DND-41 (cell line): ENCODE results near the gene GCC2.

ENCODE experiments used
- ATAC-seq: fragments of 200-7000 bp; cut with Tn5 transposase; 3 replicates; pipeline ENCODE4 v1.9.1; 2021; ENCODE audit warnings: low read depth; ENCODE audit not compliant: insufficient read depth
- DNase-seq: peaks from one replicate; pipeline ENCODE4 v3.0.0-alpha.2; 2020
- H2AFZ ChIP-seq: 2 replicates; pipeline ENCODE4 v1.6.0; 2012; ENCODE audit warnings: low read depth, low read length
- H3K27ac ChIP-seq: 2 replicates; pipeline ENCODE4 v1.5.1; 2012; ENCODE audit warnings: low read length, inconsistent platforms
- H3K27me3 ChIP-seq: fragments of 200-600 bp; sonication (generic); 2 replicates; pipeline ENCODE4 v1.6.0; 2012; ENCODE audit warnings: low read length, mild to moderate bottlenecking, inconsistent platforms; ENCODE audit not compliant: insufficient read depth, poor library complexity
- H3K36me3 ChIP-seq: 2 replicates; pipeline ENCODE4 v1.5.1; 2012; ENCODE audit warnings: low read length, inconsistent platforms; ENCODE audit not compliant: insufficient read depth
- H3K4me1 ChIP-seq: 2 replicates; pipeline ENCODE4 v1.5.1; 2012; ENCODE audit warnings: mild to moderate bottlenecking, low read length; ENCODE audit not compliant: insufficient read depth
- H3K4me2 ChIP-seq: 2 replicates; pipeline ENCODE4 v1.6.0; 2012; ENCODE audit warnings: mild to moderate bottlenecking, moderate library complexity, low read length, inconsistent platforms; ENCODE audit not compliant: insufficient read depth
- H3K4me3 ChIP-seq, 2 experiments: fragments of 200-600 bp in 1 of 2; shearing (Covaris generic) in 1 of 2; 2 replicates each; pipeline ENCODE4 v1.5.1; 2012 to 2016; ENCODE audit warnings: inconsistent platforms in 2 of 2, low read length in 2 of 2, mild to moderate bottlenecking in 2 of 2, low read depth in 1 of 2, moderate library complexity in 1 of 2
- H3K79me2 ChIP-seq: 2 replicates; pipeline ENCODE4 v1.6.0; 2012; ENCODE audit warnings: low read length, inconsistent platforms; ENCODE audit not compliant: insufficient read depth
- H3K9ac ChIP-seq: 2 replicates; pipeline ENCODE4 v1.6.0; 2012; ENCODE audit warnings: low read depth, mild to moderate bottlenecking, inconsistent platforms, low read length, moderate library complexity
- H3K9me3 ChIP-seq: 2 replicates; pipeline ENCODE4 v1.5.1; 2012; ENCODE audit warnings: low read length, moderate library complexity, mild to moderate bottlenecking, inconsistent platforms; ENCODE audit not compliant: insufficient read depth, severe bottlenecking
- H4K20me1 ChIP-seq: 2 replicates; pipeline ENCODE4 v1.6.0; 2012; ENCODE audit warnings: low read length; ENCODE audit not compliant: insufficient read depth
- CTCF ChIP-seq: IDR thresholded peaks from 2 replicates; pipeline ENCODE4 v1.5.1; 2012; ENCODE audit warnings: borderline replicate concordance, low read length, moderate library complexity, mild to moderate bottlenecking; ENCODE audit not compliant: poor library complexity, severe bottlenecking; ENCODE audit errors: extremely low read depth
- EZH2 ChIP-seq: IDR thresholded peaks from 3 replicates; pipeline ENCODE4 v1.6.1; 2012; ENCODE audit warnings: borderline replicate concordance, low read depth, mild to moderate bottlenecking, moderate library complexity, low read length, inconsistent platforms; ENCODE audit not compliant: severe bottlenecking

GCC2 gene

DNA sequence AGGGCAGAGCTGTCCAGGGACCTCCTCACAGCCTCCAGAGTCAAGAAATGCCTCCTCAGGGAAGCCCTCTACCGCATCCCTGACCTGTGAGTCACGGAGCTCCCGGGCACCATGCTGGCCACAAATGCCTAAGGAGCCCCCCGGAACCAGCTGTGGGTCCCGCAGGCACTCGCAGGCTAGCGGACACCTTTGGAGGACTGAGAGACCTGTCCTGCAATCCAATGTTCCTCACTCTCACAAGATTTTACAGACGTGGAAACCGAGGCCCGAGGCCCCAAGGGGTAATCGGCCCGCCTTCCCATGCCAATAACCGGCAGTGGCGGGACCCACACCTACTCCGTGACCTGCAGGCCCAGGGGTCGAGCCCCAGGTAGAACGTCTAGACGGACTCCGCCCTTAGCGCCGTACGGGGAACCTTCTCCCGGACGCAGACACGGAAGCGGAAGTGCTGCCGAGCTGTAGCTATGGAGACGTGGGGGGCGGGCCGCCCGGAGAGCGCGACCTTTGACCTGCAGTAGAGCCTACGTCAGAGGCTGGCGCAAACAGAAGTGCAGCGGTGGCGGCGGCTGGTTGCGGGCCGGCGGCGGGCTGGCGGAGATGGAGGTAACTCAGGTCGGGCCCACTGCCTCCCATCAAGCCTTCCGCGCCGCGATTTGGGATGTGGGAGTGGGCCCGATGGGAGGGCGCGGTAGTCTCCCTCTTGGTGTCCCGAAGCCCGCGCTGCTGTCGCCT lies at the start of gene GCC2:
Gene GCC2 (plus strand): TSS at position 529 of the 732 bp plus-strand sequence. CDS start 69 bp downstream, at position 598.
- Histone ChIP-seq H4K20me1 (no peaks in the 10 kb centered on the region), H3K4me2 (peak within 1 kb of the TSS; percentile 84), H3K79me2 (peaks cover 21% of the 10 kb centered on the region), H2AFZ (peak within 1 kb of the TSS; percentile 95), H3K27me3 (no peaks in the 10 kb centered on the region), H3K4me1 (peaks cover 23% of the 10 kb centered on the region), H3K36me3 (peaks cover 25% of the 10 kb centered on the region), H3K9me3 (no peaks in the 10 kb centered on the region), H3K4me3 (peak within 1 kb of the TSS; percentile 85 to 89), H3K9ac (peak within 1 kb of the TSS; percentile 77), H3K27ac (peak within 1 kb of the TSS; percentile 80)
- TF ChIP-seq EZH2: no peak
- no peak for TF ChIP-seq CTCF
- ATAC-seq (peak; percentile 94), DNase-seq (peak; percentile 95)

- H3K9ac ChIP-seq: no peak overlapping the region
- H3K36me3 ChIP-seq: no peaks in the 10 kb centered on the region
- ATAC-seq: no peak
- H3K79me2 ChIP-seq: no peaks in the 10 kb centered on the region
- no peak overlapping the region for H3K4me3 ChIP-seq
- no peaks in the 10 kb centered on the region for H3K4me1 ChIP-seq
- peaks cover 20% of the 10 kb centered on the region for H3K9me3 ChIP-seq
- TF ChIP-seq EZH2 (no peak), CTCF (no peak)
- H4K20me1 ChIP-seq: no peaks in the 10 kb centered on the region
- H3K4me2 ChIP-seq: no peak overlapping the region
- H2AFZ ChIP-seq: no peak overlapping the region
- H3K27ac ChIP-seq: no peak overlapping the region
- no peaks in the 10 kb centered on the region for H3K27me3 ChIP-seq
- no peak for DNase-seq
These were observed 49.5 kb upstream of the GCC2 start for GRCh38 chr2:108399479-108399878.

DNA sequence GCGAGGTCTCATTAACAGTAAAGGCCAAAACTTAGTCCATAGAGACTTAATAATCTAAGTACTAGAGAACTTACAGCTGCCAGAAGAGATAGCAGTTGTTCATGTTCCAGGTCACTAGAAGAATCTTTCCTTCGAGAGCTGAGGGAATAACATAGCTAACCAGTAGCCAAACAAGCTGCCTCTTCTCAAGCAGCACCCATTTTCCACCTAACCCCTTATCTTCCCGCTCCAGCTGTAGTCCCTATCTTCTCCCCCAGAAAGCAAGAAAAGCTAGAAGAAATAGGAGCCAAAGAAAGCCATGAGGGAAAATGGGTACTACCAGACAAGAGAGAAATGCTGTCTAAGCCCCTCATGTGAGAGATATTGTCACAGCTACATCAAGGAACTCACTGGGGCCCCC lies 47.2 kb upstream of the GCC2 start:
- no peaks in the 10 kb centered on the region for H3K36me3 ChIP-seq
- H3K4me3 ChIP-seq: no peak overlapping the region
- no peaks in the 10 kb centered on the region for H3K27me3 ChIP-seq
- TF ChIP-seq EZH2 (no peak), CTCF (no peak)
- DNase-seq: no peak
- H2AFZ ChIP-seq: no peak overlapping the region
- ATAC-seq: no peak
- H3K9me3 ChIP-seq: peaks cover 22% of the 10 kb centered on the region
- no peaks in the 10 kb centered on the region for H3K79me2 ChIP-seq
- no peak overlapping the region for H3K27ac ChIP-seq
- no peak overlapping the region for H3K9ac ChIP-seq
- H4K20me1 ChIP-seq: no peaks in the 10 kb centered on the region
- H3K4me1 ChIP-seq: no peaks in the 10 kb centered on the region
- no peak overlapping the region for H3K4me2 ChIP-seq
